HG02763 (cell line): ENCODE results near the gene MMP24OS.

Experiments
- ATAC-seq: cut with Tn5 transposase; IDR thresholded peaks from one replicate; pipeline ENCODE4 v1.9.1; 2021; ENCODE audit warnings: mild to moderate bottlenecking, moderate library complexity; ENCODE audit not compliant: unreplicated experiment

The MMP24OS gene

GRCh38 chr20:35306931-35307517 is 29.1 kb upstream of the MMP24OS start:
- ATAC-seq: no peak

- ATAC-seq: no peak
Measured at GRCh38 chr20:35305682-35306556, 28.0 kb upstream of the MMP24OS start.

GRCh38 chr20:35304956-35305355 is 27.0 kb upstream of the MMP24OS start:
- no peak for ATAC-seq

- no peak for ATAC-seq
Measured at GRCh38 chr20:35303735-35304491, 26.0 kb upstream of the MMP24OS start.

GRCh38 chr20:35303382-35303734 is 25.4 kb upstream of the MMP24OS start:
- no peak for ATAC-seq

GRCh38 chr20:35302421-35303335 is 24.8 kb upstream of the MMP24OS start:
- no peak for ATAC-seq

- no peak for ATAC-seq
Measured at GRCh38 chr20:35301426-35301825, 23.5 kb upstream of the MMP24OS start.

- no peak for ATAC-seq
Measured at GRCh38 chr20:35300469-35301262, 22.7 kb upstream of the MMP24OS start.

GRCh38 chr20:35299780-35300179 is 21.9 kb upstream of the MMP24OS start:
- no peak for ATAC-seq

GRCh38 chr20:35298264-35298663 is 20.3 kb upstream of the MMP24OS start:
- no peak for ATAC-seq

GRCh38 chr20:35297740-35298139 is 19.8 kb upstream of the MMP24OS start:
- no peak for ATAC-seq

GRCh38 chr20:35297155-35297554 is 19.2 kb upstream of the MMP24OS start:
- ATAC-seq: no peak

- no peak for ATAC-seq
Measured at GRCh38 chr20:35296101-35296554, 18.2 kb upstream of the MMP24OS start.

GRCh38 chr20:35295674-35296073 is 17.8 kb upstream of the MMP24OS start:
- no peak for ATAC-seq

GRCh38 chr20:35295058-35295457 is 17.1 kb upstream of the MMP24OS start:
- ATAC-seq: no peak

- ATAC-seq: no peak
Measured at GRCh38 chr20:35294293-35294685, 16.4 kb upstream of the MMP24OS start.

- no peak for ATAC-seq
Measured at GRCh38 chr20:35293303-35294292, 15.7 kb upstream of the MMP24OS start.

- no peak for ATAC-seq
Measured at GRCh38 chr20:35292504-35293285, 14.8 kb upstream of the MMP24OS start.
